Fibroblast of upper back skin (primary cell): ENCODE data around the gene PRPSAP2.
"Not testable (repeated sequence)": the region's sequence is repeated elsewhere in the genome, so short reads cannot be mapped to it uniquely, and the experiment has no call there.

Experiments
- DNase-seq: peaks from one replicate; pipeline ENCODE4 v3.0.0-alpha.2; 2013

The PRPSAP2 gene

GRCh38 chr17:18947866-18948265 lies 89.9 kb downstream of the PRPSAP2 start:
- DNase-seq: no peak

GRCh38 chr17:18948476-18949006 lies 90.6 kb downstream of the PRPSAP2 start:
- DNase-seq: no peak

- no peak for DNase-seq
Measured at GRCh38 chr17:18949566-18949965, 91.6 kb downstream of the PRPSAP2 start.

- DNase-seq: no peak
Measured at GRCh38 chr17:18950346-18950745, 92.4 kb downstream of the PRPSAP2 start.

GRCh38 chr17:18950944-18951905 lies 93.3 kb downstream of the PRPSAP2 start:
- DNase-seq: no peak

- no peak for DNase-seq
Measured at GRCh38 chr17:18951941-18952842, 94.3 kb downstream of the PRPSAP2 start, which contains the start of gene SLC5A10. SLC5A10 (plus strand) TSS chr17:18952165; CDS start chr17:18952206, 41 bp downstream.

- DNase-seq: no peak
Measured at GRCh38 chr17:18953231-18953728, 95.3 kb downstream of the PRPSAP2 start.

GRCh38 chr17:18954321-18954720 lies 96.4 kb downstream of the PRPSAP2 start:
- DNase-seq: no peak

GRCh38 chr17:18955009-18955408 lies 97.1 kb downstream of the PRPSAP2 start:
- DNase-seq: no peak

- not testable (repeated sequence) for DNase-seq
Measured at GRCh38 chr17:18956021-18956420, 98.1 kb downstream of the PRPSAP2 start.

- no peak for DNase-seq
Measured at GRCh38 chr17:18956581-18956980, 98.7 kb downstream of the PRPSAP2 start.

GRCh38 chr17:18957831-18958230 lies 99.9 kb downstream of the PRPSAP2 start:
- DNase-seq: no peak

GRCh38 chr17:18958611-18959010 lies 100.7 kb downstream of the PRPSAP2 start:
- no peak for DNase-seq

- peak; percentile 32 for DNase-seq
Measured at GRCh38 chr17:18959071-18959844, 101.3 kb downstream of the PRPSAP2 start.

- no peak for DNase-seq
Measured at GRCh38 chr17:18959845-18960240, 101.9 kb downstream of the PRPSAP2 start.

- DNase-seq: no peak
Measured at GRCh38 chr17:18960241-18960665, 102.3 kb downstream of the PRPSAP2 start.

GRCh38 chr17:18960803-18961511 lies 103.0 kb downstream of the PRPSAP2 start:
- DNase-seq: peak; percentile 62

- no peak for DNase-seq
Measured at GRCh38 chr17:18961634-18962493, 103.9 kb downstream of the PRPSAP2 start.

- no peak for DNase-seq
Measured at GRCh38 chr17:18962494-18962815, 104.5 kb downstream of the PRPSAP2 start.
